ENCODE measurements around the gene GOLT1B.

Gene GOLT1B

GRCh38 chr12:21566907-21567394 lies 65.4 kb downstream of the GOLT1B start:
- no peak overlapping the region for H2AK5ac ChIP-seq (ENCODE audit: low read length)
- no peak overlapping the region for H3K4me2 ChIP-seq (ENCODE audit: low read length)
- no peaks in the 10 kb centered on the region for H3K79me2 ChIP-seq (ENCODE audit: control insufficient read depth, insufficient read depth, low read length)
- H3K4ac ChIP-seq (ENCODE audit: low read depth, low read length) = no peak overlapping the region
- H2BK15ac ChIP-seq (replicated peaks; ENCODE audit: low read depth) = no peak overlapping the region
- H3K9ac ChIP-seq (ENCODE audit: low read length) = no peak overlapping the region
- no CpG with 5 or more reads among the region's 3 CpGs for WGBS (ENCODE audit: extremely low coverage, insufficient coverage, low lambda C conversion rate)
- H3K27ac ChIP-seq (ENCODE audit: low read depth, low read length) = no peak overlapping the region
- no peak overlapping the region for H3K23ac ChIP-seq (ENCODE audit: low read length)
- no peak overlapping the region for H2BK120ac ChIP-seq (ENCODE audit: low read depth, low read length)
- no peak overlapping the region for H3K4me3 ChIP-seq (ENCODE audit: low read length)
- no peaks in the 10 kb centered on the region for H3K36me3 ChIP-seq (ENCODE audit: control insufficient read depth, insufficient read depth, low read length)
- H3K27me3 ChIP-seq (ENCODE audit: insufficient read depth, low read length, poor library complexity) = no peaks in the 10 kb centered on the region
- H3K4me1 ChIP-seq (ENCODE audit: control insufficient read depth, low read depth, low read length) = no peaks in the 10 kb centered on the region
- H3K18ac ChIP-seq (ENCODE audit: low read length) = no peak overlapping the region
- no peak for DNase-seq
- no peak overlapping the region for H3K56ac ChIP-seq (ENCODE audit: low read length)
- H3K79me1 ChIP-seq (ENCODE audit: low read length) = no peaks in the 10 kb centered on the region
- H4K8ac ChIP-seq (ENCODE audit: low read depth, low read length) = no peak overlapping the region
- H2BK5ac ChIP-seq (ENCODE audit: low read length) = no peak overlapping the region
- H4K5ac ChIP-seq (ENCODE audit: low read length) = no peak overlapping the region
